HG03108 (cell line): ENCODE data around the gene CTSH.
"Not testable (repeated sequence)": the region's sequence is repeated elsewhere in the genome, so short reads cannot be mapped to it uniquely, and the experiment has no call there.

Experiments
- ATAC-seq: cut with Tn5 transposase; IDR thresholded peaks from one replicate; pipeline ENCODE4 v1.9.1; 2021; ENCODE audit warnings: moderate library complexity; ENCODE audit not compliant: unreplicated experiment

CTSH gene

DNA sequence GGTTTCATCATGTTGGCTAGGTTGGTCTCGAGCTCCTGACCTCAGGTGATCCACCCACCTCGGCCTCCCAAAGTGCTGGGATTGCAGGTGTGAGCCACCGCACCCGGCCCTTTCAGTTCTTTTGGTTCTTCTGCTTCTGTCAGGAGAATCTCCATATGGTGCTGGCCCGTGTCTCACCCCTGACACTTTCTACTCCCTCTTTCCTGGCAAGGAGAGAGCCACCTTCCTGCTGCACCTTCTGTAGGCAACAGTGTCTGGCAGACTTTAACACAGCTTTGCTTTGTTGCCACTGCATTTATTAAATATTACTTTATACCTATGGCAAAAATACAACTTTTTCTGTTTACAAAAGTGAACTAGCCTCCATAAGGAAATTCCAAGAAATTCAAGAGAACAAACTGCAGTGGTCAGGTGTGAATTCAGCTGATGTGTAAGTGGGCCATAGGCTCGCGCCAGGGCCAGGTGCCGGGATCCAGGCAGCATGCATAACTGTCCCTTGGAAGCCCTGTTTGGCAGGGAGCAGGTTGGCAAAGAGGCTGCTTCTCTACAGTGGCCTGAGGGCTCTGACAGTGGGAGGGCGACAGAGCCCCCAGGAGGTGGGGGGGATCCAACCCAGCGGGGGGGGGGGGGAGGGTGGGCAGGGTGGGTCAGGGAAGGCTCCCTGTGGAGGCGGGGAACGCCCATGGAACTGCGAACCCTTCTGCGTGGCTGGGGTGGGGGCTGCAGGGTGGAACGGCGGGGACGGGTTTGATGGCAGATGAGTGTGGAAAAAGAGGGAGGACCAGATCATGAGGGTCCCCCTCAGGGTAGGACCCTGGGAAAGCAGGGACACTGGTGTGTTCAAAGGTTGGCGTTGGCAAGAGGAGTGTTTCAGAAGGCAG is 21.1 kb downstream of the CTSH start:
- no peak for ATAC-seq

DNA sequence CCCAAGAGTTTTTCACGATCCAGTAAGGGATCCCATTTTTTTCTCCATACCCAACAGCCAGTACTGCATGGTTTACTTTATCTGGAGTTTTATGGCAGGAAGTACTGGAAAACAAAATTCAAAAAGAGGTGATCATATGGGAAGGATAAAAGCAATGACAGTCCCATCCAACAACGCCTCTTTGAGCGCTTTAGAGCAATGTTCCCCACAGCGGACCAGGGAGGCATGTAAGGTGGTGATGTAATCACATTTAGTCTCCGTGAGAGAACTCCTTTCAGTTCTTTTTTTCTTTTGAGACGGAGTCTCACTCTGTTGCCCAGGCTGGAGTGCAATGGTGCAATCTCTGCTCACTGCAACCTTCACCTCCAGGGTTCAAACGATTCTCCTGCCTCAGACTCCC is 21.8 kb downstream of the CTSH start:
- ATAC-seq, result no peak

DNA sequence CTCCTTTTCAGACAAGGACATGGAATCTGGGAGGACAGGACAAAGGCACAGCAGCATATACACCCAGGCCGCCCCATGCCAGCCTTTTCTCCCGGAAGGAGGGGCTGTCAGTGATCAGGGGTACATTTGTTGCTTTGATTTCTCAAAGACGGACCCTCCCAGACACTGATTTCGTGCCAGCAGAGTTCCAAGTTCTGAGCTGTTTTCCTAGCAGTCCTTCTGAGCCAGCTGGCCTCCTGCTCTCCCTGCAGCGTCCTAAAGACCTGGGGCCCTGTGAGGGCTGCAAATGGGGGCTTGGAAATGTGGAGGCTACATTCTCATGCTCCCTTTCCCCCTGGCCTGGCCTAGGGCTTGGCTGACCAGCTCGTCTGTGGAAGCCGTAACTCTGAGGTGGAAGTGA is 22.3 kb downstream of the CTSH start:
- ATAC-seq, result no peak

DNA sequence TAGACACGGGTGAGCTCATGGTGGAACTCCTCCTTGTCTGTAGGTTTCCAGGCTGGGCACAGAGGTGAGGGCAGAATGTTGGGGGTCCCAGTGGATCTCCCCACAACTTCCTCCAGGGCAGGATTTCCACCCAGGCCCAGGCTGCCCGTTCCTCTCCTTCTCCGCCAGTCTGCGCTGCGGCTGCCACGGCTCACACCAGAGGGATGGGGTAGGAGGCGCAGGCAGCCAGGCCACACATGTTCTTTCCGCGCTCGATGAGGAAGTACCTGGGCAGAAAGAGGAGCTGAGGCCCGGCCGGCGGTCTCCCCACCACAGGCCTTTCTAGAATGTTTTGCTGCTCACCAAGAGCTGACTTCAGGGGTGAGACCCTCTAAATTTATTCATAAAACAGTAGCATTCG is 22.9 kb downstream of the CTSH start:
- ATAC-seq, result no peak

DNA sequence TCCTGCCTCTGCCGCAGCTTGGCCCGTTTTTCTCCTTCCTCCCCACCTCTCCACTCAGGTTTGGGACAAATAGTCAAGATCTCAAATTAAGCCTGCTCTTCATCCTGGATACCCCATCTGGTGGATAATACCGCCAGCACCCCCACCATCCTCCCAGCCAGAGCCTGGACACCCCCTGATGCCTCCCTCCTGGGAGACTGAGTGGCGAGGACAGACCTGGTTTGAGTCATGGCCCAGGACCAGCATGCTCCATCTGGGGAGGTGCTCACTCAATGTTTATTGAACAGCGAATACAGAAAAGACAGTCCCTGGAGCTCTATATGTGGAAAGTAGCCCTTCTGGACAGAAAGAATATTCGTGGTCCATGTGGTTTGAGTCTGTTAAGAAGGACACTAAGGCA is 23.3 kb downstream of the CTSH start:
- no peak for ATAC-seq

DNA sequence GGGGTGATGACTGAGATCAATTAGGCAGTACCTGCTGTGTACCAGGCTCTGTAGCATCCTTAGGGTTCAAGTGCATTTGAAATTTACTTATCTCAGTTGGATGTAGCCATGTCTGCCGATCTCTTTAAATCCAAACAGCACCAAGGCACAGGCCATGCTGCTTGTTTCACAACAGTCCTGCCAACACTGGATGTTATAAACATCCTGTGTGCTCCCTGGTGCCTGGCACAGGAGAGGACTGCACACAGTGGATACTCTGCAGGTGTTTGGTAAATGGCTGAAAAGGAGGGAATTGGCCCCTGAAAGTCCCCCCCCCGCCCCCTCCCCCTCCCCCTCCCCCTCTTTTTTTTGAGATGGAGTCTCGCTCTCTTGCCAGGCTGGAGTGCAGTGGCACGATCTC is 27.0 kb downstream of the CTSH start:
- no peak for ATAC-seq

DNA sequence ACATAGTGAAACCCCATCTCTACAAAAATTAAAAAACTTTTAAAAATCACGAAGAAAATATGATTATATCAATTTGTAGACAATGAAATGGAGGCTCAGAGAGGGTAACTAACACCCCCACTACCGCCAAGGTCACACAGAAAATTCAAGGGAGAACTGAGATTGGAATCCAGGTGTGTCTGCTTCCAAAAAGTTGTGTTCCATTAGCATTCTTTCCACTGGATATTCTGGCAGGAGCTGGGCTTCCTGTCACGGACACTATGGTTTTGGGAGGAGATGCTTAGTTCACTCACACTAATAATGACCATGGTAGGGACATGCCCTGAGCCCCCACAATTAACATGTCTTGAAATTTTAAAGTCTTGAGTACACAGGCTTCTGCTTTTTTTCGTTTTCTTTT is 28.8 kb downstream of the CTSH start:
- no peak for ATAC-seq

DNA sequence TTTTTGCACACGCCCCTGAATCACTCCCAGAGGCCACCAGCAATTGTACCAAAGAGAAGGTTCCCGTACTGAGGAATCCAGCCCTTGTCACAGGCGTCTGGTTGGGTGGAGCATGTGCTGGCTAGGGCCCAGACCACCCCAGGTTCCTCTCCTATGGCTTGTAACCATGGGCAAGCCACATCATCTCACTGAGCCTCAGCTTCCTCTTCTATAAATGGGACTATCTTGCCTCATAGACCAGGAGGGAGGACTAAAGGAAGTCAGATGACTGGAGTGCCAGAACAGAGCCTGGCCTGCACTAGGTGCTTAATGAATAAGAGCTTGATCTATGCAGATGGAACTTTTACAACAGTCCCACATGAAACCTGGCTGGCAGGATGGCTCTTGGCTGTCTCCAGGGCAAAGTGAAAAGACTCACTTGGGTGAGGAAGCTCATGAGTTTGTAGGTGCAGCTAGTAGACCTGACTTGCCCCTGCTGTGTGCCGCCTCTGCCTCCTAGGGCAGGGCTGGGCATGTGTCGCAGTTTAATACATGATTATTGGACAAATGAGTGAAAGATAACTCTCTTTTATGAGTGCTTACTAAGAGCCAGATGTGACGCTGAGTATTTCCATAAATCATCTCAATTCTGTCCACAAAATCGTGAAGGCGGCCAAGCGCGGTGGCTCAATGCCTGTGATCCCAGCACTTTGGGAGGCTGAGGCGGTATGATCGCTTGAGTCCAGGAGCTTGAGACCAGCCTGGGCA is 29.3 kb downstream of the CTSH start:
- no peak for ATAC-seq

DNA sequence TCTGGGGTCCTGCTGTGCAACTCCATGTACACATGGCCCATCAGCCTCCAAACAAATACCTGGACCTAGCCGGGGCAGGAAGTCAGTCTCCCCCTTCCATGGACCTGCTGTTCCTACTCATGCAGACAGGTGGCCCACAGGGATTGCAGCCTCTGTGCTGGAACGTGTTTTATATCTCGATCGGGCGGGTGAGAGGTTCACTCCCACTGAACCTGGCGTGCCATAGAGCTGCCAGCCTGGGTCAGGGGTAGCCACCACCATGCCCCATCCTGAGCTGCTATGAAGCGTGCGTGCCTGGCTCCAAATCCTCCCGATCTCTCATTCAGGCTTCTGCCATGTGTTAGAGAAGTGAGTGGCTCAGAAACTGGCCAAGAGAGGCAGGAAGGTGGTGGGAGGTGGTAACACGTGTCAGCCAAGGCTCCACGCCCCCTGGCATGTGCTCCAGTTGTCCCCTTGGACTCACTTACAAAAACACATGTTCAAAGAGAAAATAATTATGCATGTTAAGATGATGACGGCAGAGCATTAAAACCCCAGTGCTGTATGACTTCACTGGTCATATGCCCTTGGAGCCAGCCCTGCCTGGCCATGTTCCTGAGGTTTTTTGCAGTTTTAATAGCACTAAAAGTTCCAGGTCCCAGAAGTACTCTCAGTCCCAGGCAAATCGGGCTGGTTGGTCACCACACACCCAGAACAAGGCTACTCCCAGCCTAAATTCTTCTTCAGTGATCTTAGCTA is 30.6 kb downstream of the CTSH start:
- ATAC-seq, result no peak

DNA sequence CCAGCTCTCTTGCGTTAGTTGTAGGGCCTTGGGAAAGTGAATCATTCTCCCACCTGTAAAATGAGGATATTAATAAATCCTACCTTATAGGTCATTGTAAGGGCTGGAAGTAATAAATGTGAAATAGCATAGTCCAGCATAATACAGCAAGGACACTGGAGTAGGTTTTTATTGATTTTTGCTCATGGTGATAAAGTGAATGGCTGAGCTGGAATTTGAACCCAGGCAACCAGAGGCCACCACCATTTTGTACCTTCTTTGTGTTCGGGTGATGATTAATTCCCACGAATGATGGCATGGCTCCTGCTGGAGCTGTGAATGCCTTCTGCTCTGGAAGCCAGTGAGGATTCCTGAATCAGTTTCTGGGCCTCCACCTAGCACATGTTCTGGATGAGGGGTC is 31.8 kb downstream of the CTSH start:
- ATAC-seq, result no peak

DNA sequence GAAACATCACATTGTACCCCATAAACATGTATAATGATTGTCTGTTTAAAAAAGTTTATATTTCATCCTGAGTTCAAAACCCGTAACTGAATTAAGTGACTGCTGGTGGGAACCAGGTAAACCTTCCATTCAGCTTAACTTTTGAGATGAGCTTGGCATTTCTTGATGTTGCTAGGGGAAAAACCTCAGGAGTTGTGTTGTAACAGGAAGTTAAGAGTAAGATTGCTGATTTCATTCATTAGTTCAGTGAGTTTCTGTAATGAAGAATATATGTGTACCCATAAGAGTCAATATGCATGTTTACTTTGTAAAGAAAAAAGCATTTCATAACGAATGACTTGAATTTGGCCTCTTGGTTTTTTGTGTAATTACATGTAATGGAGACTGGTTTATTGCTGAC is 32.5 kb downstream of the CTSH start:
- ATAC-seq, result no peak

DNA sequence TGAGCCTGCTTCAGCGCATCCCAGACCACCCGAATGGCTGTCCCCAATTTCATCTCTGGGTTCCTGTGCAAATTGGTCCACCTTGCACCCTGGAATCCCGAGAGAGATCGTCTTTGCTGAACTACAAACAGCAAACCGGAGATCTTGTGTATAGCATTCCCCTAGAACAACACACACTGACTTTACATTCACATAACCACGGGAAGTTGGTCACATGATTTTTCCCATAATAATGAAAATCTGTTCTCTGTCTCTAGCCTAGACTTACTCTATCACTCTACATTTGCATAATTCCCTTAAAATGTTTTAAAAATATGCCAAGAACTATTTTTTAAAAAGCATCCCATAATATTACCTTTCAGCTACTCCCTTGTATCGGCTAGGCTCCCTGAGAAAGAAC is 34.6 kb downstream of the CTSH start:
- no peak for ATAC-seq

DNA sequence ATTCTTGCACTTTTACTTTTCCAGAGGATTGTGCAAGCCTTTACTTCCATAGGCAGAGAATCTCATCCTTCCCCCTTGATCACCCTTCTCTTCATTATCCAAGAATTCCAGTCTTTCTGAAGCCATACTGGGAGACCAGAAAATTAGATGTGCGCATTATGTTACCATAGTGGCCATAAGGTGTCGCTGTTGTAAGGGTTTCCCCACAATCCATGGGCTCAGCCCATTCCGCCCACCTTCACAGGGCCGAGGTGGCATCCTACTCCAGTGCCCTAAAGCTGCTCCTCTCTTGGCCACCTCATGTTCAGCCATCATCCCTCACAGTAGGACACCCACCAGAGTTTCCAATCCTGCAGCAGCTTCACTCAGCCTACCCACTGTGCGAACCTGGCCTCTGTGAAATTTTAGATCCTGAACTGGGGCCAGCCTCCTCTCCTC is 35.0 kb downstream of the CTSH start:
- ATAC-seq, result no peak

DNA sequence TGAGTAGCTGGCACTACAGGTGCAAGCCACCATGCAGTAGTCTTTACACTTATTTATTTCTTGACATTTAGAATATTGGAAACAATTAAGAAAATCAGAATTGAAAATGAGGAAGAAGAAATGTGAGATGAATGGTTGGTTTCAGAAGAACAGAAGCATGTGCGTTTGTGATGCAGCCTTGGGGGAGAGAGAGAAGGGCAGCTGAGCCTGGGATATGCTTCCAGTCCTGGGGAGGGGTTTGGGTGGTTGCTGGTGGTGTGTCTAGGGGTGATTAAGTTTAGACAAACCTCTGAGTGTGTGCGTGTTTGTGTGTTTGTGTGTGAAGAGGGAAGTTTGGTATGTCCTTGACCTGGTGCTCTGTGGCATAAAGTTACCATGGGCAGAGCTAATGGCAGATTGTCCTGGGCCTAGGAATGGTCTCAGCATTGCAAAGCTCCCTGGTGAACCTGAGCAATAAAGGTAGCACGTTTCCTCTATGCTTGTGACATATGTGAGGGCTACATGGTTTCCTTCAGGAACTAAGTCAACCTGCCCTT is 35.6 kb downstream of the CTSH start:
- no peak for ATAC-seq

DNA sequence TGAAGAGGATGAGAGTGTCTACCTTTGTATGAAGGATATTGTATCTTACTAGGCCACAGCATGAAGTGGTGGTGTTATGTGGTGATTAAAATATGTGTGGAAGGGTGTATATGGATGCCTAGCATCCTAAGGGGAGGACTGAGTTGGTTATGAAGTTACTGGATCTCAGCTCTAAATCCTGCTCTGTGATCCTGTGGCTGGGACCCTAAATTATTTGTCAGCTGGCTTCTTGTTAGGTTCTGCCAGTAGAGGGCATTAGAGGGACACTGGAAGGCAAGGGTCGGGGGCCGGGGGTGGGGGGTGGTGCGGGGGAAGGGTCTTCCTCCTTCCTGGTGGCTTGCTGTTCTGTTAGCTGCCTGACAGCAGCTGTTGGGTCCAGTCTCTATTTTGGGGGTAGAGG is 37.3 kb downstream of the CTSH start:
- no peak for ATAC-seq

DNA sequence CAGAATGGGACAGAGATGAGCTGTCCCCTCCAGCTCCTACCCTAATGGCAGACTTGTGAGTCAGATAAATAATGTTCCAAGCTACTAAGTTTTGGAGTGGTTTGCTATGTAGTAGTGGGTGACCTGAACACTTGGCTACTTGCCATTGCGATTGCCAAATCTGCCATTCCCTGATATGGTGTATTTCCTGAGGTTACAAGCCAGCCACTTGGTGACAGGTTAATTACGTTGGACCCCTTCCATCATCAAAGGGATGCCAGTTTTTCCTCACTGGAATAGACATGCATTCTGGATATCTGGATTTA is 38.6 kb downstream of the CTSH start:
- ATAC-seq, result no peak

DNA sequence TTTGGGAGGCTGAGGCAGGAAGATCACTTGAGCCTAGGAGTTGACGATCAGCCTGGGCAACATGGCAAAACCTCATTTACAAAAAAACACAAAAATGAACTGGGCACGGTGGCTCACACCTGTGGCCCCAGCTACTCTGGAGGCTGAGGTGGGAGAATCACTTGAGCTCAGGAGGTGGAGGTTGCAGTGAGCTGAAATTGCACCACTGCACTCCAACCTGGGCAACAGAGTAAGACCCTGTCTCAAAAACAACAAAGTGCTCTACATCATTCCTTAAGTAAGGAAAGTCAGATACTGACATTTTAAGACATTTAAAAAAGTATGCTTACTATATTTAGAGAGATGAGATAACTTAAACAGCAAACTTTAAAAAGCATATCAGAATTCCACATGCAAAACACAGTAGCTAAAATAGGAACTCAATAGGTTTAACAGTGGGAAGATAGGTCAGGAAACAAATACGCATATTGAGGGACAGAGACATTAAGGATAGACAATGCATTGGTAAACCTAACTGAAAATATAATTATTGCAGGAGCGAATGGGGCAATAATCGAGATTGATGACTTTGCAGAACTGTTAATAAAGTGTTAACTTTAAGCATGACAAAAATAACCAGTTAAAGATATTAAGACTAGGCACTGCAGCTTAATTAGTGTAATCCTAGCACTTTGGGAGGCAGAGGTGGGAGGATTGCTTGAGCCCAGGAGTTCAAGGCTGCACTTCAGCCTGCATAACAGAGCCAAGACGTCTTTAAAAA is 40.1 kb downstream of the CTSH start:
- no peak for ATAC-seq

DNA sequence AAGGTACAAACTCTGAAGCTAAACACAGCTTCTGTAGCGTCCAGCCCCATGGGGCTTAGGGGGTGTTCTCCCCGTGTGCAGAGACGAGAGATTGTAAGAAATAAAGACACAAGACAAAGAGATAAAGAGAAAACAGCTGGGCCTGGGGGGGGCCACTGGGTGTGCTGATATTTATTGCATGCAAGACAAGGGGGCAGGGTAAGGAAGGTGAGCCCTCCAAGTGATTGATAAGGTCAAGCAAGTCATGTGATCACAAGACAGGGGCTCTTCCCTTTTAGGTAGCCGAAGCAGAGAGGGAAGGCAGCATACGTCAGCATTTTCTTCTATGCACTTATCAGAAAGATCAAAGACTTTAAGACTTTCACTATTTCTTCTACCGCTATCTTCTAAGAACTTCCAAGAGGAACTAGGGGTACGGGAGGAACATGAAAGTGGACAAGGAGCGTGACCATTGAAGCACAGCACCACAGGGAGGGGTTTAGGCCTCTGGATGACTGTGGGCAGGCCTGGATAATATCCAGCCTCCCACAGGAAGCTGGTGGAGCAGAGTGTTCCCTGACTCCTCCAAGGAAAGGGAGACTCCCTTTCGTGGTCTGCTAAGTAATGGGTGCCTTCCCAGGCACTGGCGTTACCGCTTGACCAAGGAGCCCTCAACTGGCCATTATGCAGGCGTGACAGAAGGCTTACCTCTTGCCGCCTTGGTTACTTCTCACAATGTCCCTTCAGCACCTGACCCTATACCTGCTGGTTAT is 42.4 kb downstream of the CTSH start:
- not testable (repeated sequence) for ATAC-seq

DNA sequence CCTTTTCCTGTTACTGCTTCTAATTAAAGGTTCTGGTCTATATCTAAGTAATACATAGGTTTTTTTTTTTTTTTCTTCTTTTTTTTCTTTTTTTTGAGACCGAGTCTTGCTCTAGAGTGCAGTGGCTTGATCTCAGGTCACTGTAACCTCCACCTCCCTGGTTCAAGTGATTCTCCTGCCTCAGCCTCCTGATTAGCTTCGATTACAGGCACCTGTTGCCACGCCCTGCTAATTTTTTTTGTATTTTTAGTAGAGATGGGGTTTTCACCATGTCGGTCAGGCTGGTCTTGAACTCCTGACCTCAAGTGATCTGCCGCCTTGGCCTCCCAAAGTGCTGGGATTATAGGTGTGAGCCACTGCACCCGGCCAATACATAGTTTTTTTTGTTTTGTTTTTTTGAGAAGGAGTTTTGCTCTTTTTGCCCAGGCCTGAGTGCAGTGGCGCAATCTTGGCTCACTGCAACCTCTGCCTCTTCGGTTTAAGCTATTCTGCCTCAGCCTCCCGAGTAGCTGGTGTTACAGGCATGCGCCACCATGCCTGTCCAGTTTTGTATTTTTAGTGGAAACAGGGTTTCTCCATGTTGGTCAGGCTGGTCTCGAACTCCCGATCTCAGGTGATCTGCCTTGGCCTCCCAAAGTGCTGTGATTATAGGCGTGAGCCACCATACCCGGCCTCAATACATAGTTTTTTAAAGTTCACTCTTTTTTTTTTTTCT is 43.9 kb downstream of the CTSH start:
- ATAC-seq, result not testable (repeated sequence)
